RWPE2 (cell line): Measurements from ENCODE around the gene CYSTM1.
A peak's percentile ranks its signal among the peaks of the same experiment; 100 is the strongest.

Experiments
- ATAC-seq: fragments of 200-7000 bp; cut with Tn5 transposase; 3 replicates; pipeline ENCODE4 v1.9.1; 2021; ENCODE audit warnings: low read depth
- DNase-seq: peaks from one replicate; pipeline ENCODE4 v3.0.0-alpha.2; 2020; ENCODE audit warnings: low spot score
- H3K27ac ChIP-seq: fragments of 450-650 bp; 2 replicates; pipeline ENCODE4 v1.5.1; 2017; ENCODE audit warnings: mild to moderate bottlenecking; ENCODE audit not compliant: poor library complexity, severe bottlenecking
- H3K27me3 ChIP-seq: fragments of 250-450 bp; sonication (Bioruptor Pico); 2 replicates; pipeline ENCODE4 v1.5.1; 2021; ENCODE audit warnings: mild to moderate bottlenecking, moderate library complexity; ENCODE audit not compliant: insufficient read depth, poor library complexity, severe bottlenecking
- H3K36me3 ChIP-seq: fragments of 250-450 bp; sonication (Bioruptor Pico); 2 replicates; pipeline ENCODE4 v1.5.1; 2020; ENCODE audit warnings: low read depth, mild to moderate bottlenecking, moderate library complexity
- H3K4me1 ChIP-seq: fragments of 250-450 bp; sonication (Bioruptor Pico); 2 replicates; pipeline ENCODE4 v1.5.1; 2021; ENCODE audit warnings: mild to moderate bottlenecking, moderate library complexity; ENCODE audit not compliant: insufficient read depth, poor library complexity, severe bottlenecking
- H3K4me3 ChIP-seq: fragments of 250-450 bp; sonication (Bioruptor Pico); 2 replicates; pipeline ENCODE4 v1.5.1; 2021; ENCODE audit warnings: mild to moderate bottlenecking, moderate library complexity; ENCODE audit not compliant: severe bottlenecking
- H3K9me3 ChIP-seq: fragments of 250-450 bp; sonication (Bioruptor Pico); 2 replicates; pipeline ENCODE4 v1.5.1; 2021; ENCODE audit warnings: mild to moderate bottlenecking, moderate library complexity; ENCODE audit not compliant: severe bottlenecking
- TF ChIP-seq, protein P1 (sequence below): fragments of 450-650 bp; IDR thresholded peaks from one replicate; pipeline ENCODE4 v1.5.1; 2017; ENCODE audit warnings: mild to moderate bottlenecking, moderate library complexity; ENCODE audit not compliant: poor library complexity, severe bottlenecking

The CYSTM1 gene

DNA sequence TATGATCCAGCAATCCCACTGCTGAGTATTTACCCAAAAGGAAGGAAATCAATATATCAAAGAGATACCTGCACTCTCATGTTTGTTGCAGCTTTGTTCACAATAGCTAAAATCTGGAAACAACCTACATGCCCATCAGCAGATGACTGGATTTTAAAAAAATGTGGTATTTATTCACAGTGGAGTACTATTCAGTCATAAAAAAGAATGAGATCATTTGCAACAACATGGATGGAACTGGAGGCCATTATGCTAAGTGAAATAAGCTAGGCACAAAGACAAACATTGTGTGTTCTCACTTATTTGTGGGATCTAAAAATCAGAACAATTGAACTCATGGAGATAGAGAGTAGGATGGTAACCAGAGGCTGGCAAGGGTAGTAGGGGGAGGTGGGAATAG, 33.1 kb downstream of the CYSTM1 start:
- H3K36me3 ChIP-seq: no peaks in the 10 kb centered on the region; the same call in 1 of the 2 replicates
- H3K4me3 ChIP-seq: no peak overlapping the region
- TF ChIP-seq, protein P1, sequence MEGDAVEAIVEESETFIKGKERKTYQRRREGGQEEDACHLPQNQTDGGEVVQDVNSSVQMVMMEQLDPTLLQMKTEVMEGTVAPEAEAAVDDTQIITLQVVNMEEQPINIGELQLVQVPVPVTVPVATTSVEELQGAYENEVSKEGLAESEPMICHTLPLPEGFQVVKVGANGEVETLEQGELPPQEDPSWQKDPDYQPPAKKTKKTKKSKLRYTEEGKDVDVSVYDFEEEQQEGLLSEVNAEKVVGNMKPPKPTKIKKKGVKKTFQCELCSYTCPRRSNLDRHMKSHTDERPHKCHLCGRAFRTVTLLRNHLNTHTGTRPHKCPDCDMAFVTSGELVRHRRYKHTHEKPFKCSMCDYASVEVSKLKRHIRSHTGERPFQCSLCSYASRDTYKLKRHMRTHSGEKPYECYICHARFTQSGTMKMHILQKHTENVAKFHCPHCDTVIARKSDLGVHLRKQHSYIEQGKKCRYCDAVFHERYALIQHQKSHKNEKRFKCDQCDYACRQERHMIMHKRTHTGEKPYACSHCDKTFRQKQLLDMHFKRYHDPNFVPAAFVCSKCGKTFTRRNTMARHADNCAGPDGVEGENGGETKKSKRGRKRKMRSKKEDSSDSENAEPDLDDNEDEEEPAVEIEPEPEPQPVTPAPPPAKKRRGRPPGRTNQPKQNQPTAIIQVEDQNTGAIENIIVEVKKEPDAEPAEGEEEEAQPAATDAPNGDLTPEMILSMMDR: no peak
- no peaks in the 10 kb centered on the region for H3K4me1 ChIP-seq
- H3K9me3 ChIP-seq: no peaks in the 10 kb centered on the region
- no peak for ATAC-seq
- H3K27ac ChIP-seq: no peak overlapping the region
- DNase-seq: no peak
- H3K27me3 ChIP-seq: no peaks in the 10 kb centered on the region

DNA sequence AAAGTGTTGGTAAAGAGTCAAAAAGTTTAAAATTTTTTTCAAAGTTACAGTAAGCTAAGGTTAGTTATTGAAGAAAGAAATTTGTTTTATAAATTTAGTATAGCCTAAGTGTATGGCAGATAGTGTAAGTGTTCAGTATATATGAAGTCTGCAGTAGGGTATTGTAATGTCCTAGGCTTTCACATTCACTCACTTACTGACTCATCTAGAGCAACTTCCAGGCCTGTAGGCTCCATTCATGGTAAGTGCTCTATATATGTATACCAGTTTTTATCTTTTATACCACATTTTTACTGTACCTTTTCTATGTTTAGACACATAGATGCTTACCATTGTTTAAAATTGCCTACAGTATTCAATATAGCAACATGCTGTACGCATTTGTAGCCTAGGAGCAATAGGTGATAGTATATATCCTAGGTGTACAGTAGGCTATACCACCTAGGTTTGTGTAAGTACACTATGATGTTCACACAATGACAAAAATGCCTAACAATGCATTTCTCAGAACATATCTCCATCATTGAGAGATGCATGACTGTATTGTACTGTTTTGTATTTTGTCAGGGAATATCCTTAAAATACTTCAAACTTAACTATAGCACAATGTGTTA, 38.5 kb downstream of the CYSTM1 start:
- ATAC-seq: peak; percentile 31; the same call in 1 of the 3 replicates
- TF ChIP-seq, protein P1: no peak

DNA sequence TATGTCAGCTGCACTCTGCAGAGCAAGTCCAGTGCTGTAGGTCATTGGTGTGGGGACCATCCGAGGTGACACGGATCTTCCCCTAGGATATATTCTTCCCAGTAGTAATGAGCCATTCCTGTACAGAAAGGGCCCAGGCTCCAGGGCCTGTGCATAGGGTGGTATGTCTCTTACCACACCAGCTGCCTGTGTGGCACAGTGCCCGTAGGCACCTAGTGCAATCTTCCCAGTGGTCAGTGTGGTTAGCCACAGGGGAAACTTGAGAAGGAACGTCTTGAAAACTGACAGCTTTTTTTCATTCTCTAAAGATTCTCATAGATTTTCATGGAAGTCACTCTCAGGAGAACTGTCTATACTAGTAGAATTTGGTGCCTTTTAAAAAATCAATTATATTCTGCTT, 39.8 kb downstream of the CYSTM1 start:
- H3K27me3 ChIP-seq: no peaks in the 10 kb centered on the region
- DNase-seq (no peak), ATAC-seq (peak; percentile 87)
- no peaks in the 10 kb centered on the region for H3K9me3 ChIP-seq
- H3K4me3 ChIP-seq: no peak overlapping the region
- TF ChIP-seq, protein P1: no peak
- peaks cover 7% of the 10 kb centered on the region for H3K4me1 ChIP-seq
- no peaks in the 10 kb centered on the region for H3K36me3 ChIP-seq
- H3K27ac ChIP-seq: no peak overlapping the region

More for the DNA sequence above, 38.5 kb downstream of the CYSTM1 start:
- H3K27ac ChIP-seq: no peak overlapping the region
- DNase-seq: no peak
- H3K27me3 ChIP-seq: no peaks in the 10 kb centered on the region
- no peak overlapping the region for H3K4me3 ChIP-seq
- no peaks in the 10 kb centered on the region for H3K9me3 ChIP-seq
- no peaks in the 10 kb centered on the region for H3K36me3 ChIP-seq
- peaks cover 7% of the 10 kb centered on the region for H3K4me1 ChIP-seq

DNA sequence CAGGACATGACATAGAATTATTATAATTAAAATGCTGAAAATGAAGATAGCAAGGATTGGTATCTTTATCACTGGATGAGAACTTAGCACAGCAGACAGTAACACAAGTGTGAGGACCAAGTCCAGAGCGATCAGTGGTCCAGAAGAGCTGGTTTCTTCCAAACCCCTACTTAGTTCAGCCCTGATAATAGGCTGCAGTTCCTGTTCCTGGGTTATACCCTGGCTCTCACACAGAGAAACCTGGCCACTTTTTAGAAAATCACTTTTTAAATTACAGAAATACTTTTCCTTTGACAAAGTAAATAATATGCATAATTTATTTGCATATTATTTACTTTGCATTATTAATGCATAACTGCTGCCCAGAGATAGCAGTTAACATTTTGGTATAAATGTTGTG, 40.3 kb downstream of the CYSTM1 start:
- Histone ChIP-seq H3K4me3 (no peak overlapping the region), H3K4me1 (peaks cover 11% of the 10 kb centered on the region), H3K27me3 (no peaks in the 10 kb centered on the region), H3K36me3 (no peaks in the 10 kb centered on the region), H3K9me3 (no peaks in the 10 kb centered on the region), H3K27ac (no peak overlapping the region)
- DNase-seq: no peak
- TF ChIP-seq, protein P1: no peak
- ATAC-seq: no peak

DNA sequence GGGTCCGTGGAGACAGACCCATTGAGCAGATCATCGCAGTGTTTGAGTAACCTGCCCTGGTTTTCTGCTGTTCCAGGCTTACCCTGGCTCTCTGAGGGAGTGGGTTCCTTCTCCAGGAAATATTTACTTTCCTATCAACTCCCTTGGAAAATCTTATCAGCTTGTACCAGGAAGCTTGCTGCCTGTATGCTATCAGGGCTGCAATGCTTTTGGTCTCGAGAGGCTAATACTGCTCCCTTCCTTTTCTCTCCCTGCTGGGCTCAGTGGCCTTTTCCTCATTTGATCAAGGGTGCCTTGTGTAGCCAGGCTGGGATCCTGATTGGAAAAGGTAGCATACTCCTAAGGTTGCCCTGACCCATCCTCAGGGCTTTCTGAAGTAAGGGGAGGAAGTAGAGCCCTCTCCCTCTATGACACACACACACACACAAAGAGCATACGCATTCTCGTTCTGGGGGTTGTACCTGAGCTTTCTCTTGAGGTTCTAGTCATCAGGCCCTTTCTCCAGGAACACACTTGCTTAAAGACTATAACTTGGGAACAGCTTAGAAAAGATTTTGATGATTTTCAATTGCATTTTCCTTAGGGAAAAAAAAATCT, 41.6 kb downstream of the CYSTM1 start:
- TF ChIP-seq, protein P1: no peak
- H3K27me3 ChIP-seq: no peaks in the 10 kb centered on the region
- DNase-seq: no peak
- ATAC-seq: no peak
- H3K9me3 ChIP-seq: no peaks in the 10 kb centered on the region
- no peak overlapping the region for H3K27ac ChIP-seq
- H3K4me3 ChIP-seq: no peak overlapping the region
- H3K4me1 ChIP-seq: peaks cover 24% of the 10 kb centered on the region
- H3K36me3 ChIP-seq: no peaks in the 10 kb centered on the region
